Fibroblast of lung (primary cell): ENCODE data around the gene ZNF593OS.

Source experiments
- CTCF ChIP-seq, 2 donors: IDR thresholded peaks in 1 of 2; conservative IDR thresholded peaks in 1 of 2; 1 replicate in 1 of 2; 2 replicates in 1 of 2; pipeline ENCODE4 v1.5.1; 2011 to 2012; ENCODE audit warnings: low read length in 2 of 2, control low read depth in 1 of 2, inconsistent platforms in 1 of 2, low read depth in 1 of 2, mild to moderate bottlenecking in 1 of 2
- EZH2 ChIP-seq: IDR thresholded peaks from 2 replicates; pipeline ENCODE4 v1.5.1; 2012; ENCODE audit warnings: low read length, control low read depth, mild to moderate bottlenecking; ENCODE audit errors: missing control alignments

GRCh38 chr1:26154750-26155149 lies 16.9 kb downstream of the ZNF593OS start:
- no peak for TF ChIP-seq CTCF (conservative IDR thresholded peaks at IDR 0.05 in 1 of 2, IDR thresholded peaks at IDR 0.05 in 1 of 2; ENCODE audit: low read depth in 1 of 2, low read length in 2 of 2)
- TF ChIP-seq EZH2: no peak
